GM12873 (cell line): Measurements from ENCODE around the gene TENM4.

ENCODE experiments used
- CTCF ChIP-seq: IDR thresholded peaks from 2 replicates; pipeline ENCODE4 v1.5.1; 2012; ENCODE audit warnings: low read depth, mild to moderate bottlenecking, moderate library complexity, low read length, control low read depth; ENCODE audit not compliant: insufficient read depth; ENCODE audit errors: missing control alignments

The TENM4 gene

DNA sequence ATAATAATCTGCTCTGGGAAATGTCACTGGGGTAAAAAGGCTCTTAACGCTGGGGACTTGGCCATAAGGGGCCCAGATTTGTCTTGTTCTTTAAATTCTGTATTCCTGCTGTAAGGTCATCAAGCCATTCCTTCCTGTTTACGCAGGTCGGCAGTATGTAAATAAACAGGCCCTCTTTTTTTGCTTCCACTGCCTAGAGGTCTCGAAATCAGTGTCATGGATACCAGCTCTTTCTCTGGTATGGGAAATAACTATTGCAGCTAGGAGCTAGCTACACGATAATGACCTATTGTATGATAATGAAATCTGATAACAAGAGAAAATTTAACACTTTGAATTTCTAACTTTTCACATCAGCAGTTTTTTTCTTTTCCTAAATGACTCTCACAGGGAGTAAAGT is 657.0 kb downstream of the TENM4 start:
- no peak for TF ChIP-seq CTCF

GRCh38 chr11:78783301-78783700 is 657.5 kb downstream of the TENM4 start:
- TF ChIP-seq CTCF = no peak

GRCh38 chr11:78782725-78783124 is 658.1 kb downstream of the TENM4 start:
- TF ChIP-seq CTCF = no peak

DNA sequence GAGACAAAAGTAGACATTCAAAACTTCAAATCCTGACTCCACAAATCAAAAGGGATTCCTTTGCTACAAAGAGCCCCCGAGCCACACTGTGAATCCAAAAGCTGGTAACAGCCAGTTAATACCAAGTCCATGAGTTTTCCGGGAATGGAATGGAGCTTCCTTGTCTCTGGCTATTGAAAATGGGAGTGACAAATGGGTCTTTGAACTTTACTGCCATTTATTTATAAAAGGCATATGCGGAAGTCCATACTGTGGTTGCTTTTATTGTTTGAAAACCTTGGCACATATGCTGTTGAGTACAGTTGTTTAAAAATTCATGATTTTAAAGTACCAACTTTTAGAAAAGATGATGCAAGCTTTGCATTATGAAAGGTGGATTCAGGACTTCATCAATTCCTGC is 659.9 kb downstream of the TENM4 start:
- no peak for TF ChIP-seq CTCF

DNA sequence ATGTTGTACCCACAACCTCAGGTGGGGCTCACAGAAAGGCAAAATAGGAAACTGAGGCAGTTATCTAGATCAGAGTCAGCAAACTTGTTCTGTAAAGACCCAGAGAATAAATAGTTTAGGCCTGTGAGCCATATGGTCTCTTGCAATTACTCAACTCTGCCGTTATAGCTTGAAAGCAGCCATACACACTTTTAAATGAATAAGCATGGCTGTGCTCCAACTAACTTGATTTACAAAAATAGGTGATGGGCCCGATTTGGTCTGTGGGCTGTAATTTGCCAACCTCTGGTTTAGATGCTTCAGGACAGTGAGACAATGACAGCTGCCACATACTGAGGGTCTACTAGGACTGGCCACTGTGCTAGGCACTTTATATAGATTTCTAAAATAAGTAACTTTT is 667.3 kb downstream of the TENM4 start:
- no peak for TF ChIP-seq CTCF

DNA sequence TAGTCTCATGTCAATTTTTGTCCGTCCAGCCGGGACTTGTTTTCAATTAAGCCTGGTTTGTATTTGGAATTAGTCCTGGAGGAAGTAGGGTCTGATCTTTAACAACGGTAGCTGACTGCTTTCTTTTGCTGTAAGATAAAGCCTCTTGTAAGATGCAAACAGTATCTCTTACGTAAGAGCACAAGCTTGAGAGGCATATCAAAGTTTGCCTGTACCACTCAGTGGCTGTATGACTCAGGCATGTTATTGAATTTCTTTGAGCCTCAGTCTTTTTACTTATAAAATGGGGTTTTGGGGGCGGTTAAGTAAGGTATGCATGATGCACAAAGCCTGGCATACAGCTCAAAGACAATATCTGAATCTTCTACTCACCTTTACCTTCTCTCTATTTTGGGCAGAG is 667.8 kb downstream of the TENM4 start:
- no peak for TF ChIP-seq CTCF

- no peak for TF ChIP-seq CTCF
These were observed 668.6 kb downstream of the TENM4 start for GRCh38 chr11:78772186-78772585.
